Stimulated activated CD4-positive, alpha-beta T cell treated with anti-CD3 and anti-CD28 coated beads, Interleukin-12 subunit alpha, Interleukin-12 subunit beta, amount 100 ng/mL, for 48 hours (primary cell): ENCODE data around the gene ACSM6.
"Not testable (repeated sequence)": the region's sequence is repeated elsewhere in the genome, so short reads cannot be mapped to it uniquely, and the experiment has no call there.

ENCODE experiments used
- DNase-seq, 3 donors: peaks; one replicate each; pipeline ENCODE4 v3.0.0-alpha.2; 2020; ENCODE audit warnings: low read depth in 2 of 3, low spot score in 1 of 3

The ACSM6 gene

DNA sequence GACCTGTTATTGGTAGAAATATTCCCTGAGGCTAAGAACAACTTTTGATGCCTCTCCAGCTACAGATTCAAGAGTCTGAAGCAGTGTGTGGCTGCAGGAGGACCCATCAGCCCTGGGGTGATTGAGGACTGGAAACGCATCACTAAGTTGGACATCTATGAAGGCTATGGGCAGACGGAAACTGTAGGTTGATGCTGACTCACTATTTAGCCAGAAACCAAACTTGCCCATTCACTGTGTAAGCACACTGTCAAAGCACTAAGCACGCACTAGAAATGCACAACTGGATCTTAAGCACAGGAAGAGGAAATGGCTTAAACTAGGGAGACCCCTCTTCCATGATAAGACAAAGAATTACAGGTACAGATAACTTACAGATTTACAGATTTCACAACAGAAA, 20.8 kb downstream of the ACSM6 start:
- DNase-seq: no peak

DNA sequence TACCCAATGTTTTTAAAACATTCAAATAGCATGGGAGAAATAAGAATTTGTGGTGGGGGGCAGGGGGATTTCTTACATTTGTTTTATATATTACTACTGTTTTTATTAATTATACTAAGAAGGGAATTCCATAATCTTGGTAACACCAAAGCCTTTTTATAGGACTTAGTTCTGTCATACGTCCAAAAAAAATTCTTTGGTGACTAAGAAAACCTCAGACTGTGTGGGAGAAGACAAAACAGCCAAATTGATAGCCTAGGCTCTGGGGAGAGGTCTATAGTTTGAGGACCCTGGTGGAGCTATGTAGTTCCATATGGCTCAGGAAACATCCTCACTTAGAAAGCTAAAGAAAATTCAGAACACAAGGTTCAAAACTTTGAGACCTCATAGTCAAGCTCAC, 23.4 kb downstream of the ACSM6 start:
- no peak for DNase-seq

DNA sequence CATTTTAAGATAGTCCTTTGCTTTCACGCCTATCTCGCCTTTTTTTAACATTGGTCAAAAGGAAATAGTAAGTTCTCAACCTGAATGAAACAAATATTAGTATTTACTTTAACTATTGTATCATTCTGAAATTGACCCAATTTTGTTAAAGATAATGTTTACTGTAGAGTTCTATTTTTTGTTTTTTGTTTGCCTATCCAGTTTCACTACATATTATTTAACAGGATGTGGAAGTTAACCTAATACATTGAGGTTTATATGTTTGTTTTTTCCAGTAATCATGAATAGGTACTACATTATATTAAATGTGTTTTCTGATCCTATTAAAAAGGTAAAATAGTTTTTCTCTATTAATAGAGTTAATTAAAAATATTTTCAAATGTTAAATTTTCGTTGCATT, 26.5 kb downstream of the ACSM6 start:
- no peak for DNase-seq

DNA sequence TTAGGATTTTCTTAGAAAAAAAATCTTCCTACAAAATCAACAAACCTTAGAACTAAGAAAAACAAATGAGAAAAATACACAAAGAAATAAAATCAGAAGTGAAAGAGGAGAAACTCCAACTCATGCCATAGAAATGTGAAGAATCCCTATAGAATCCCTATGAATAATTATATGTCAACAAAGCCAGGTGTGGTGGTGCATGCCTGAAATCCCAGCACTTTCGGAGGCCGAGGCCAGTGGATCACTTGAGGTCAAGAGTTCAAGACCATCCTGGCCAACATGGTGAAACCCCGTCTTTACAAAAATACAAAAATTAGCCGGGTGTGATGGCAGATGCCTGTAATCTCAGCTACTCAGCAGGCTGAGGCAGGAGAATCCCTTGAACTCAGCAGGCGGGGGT, 27.1 kb downstream of the ACSM6 start:
- DNase-seq: no peak

DNA sequence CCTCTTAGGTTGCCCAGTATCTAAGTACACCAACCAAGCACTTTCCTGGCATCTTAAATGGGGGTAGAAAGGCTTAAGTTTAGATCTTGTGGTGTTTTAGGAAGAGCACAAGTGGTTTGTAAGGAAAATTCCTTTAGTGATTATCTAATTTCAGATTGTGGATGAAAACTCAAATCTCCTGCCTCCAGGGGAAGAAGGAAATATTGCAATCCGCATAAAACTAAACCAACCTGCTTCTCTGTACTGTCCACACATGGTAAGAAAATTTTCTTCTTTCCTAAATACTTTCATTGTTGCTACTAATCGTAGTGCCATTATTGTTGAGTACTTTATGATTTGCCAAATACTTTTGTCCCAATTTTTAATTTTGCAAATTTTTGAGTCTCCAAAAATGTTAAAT, 31.1 kb downstream of the ACSM6 start:
- no peak for DNase-seq

DNA sequence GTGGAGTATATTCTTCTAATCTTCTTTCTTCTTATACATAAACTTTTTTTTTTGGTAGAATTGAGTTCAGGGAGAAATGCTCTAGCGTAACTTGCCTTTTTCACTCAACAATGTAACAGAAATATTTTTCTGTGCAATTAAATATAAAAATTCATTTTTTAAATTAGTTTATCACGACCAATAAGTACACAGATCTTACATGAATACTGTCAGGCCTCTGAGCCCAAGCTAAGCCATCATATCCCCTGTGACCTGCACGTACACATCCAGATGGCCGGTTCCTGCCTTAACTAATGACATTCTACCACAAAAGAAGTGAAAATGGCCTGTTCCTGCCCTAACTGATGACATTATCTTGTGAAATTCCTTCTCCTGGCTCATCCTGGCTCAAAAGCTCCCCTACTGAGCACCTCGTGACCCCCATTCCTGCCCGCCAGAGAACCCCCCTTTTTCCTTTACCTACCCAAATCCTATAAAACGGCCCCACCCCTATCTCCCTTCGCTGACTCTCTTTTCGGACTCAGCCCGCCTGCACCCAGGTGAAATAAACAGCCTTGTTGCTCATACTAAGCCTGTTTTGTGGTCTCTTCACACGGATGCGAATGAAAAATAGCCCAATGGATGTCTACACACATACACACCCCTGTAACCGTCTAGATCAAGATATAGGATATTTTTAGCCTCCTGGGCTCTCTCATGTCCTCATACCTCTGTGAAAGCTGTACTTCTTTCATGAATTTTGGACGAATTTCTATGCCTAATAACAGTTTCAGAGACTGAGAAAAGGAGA, 35.1 kb downstream of the ACSM6 start:
- not testable (repeated sequence) for DNase-seq

DNA sequence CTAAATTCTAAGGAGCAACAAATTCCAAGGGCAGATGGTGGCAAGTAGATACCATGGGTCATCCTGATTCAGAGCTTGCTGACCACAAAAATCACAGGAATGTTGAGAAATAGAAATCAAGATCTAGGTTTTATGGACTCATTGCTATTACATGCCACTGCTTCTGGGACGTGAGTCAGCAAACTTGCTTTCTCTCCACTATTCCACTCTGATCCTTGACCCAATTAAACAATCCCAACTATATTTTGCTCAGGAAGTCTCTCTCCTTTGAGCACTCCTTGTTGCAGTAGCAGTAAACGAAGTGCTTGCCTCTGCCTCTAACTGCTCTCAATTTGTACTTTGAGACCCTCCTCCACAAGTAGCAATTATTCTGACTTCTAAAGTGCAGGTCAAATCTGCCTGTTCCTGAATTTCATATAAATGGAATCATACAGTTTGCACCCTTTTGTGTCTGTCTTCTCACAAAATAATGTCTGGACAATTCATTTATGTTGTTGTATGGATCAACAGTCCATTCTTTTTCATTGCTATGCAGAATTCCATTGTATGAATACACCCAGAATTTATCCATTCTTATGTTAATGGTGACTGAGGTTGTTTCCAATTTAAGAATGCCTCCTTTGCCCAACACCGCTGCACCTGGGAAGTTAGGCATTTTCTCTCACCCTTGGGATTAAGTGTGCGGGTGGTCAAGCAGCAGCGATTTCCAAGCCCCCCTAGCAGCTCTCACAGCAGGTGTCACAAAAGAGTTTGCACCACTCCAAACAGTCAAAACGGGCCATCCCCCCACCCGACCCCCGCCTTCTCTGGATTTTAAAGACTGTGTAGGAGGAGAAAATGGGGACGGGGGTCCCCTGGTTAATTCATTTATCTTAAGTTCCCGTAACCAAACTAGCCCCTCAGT, 35.9 kb downstream of the ACSM6 start:
- DNase-seq: no peak

DNA sequence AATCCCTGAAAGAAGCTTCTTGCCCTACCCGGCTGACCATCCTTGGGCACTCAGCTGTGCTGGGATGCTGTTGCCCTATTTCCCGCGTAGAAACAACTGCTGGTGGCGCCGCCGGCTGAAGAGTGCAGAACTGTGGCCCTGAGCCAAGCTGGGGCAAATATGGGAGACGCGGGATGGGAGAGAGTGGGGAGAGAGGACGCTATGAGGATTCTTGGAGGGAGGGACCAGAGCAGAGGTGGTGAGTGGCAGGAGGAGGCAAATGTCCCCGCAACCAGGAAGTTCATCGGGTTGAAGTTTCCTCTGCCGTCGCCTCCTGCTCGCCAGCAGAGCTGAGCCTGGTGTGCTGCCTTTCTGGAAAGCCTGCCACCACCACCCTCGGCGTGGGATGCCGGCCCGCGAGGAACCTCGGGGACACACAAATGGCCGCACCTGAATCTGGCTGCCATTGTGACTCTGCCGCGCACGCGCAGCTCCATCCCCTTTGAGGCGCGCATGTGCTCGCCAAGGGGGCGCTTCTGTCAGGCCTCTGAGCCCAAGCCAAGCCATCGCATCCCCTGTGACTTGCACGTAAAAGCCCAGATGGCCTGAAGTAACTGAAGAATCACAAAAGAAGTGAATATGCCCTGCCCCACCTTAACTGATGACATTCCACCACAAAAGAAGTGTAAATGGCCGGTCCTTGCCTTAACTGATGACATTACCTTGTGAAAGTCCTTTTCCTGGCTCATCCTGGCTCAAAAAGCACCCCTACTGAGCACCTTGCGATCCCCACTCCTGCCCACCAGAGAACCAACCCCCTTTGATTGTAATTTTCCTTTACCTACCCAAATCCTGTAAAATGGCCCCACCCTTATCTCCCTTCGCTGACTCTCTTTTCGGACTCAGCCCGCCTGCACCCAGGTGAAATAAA, 36.9 kb downstream of the ACSM6 start:
- DNase-seq: peak in 2 of 3 donors; percentile 11 to 32

DNA sequence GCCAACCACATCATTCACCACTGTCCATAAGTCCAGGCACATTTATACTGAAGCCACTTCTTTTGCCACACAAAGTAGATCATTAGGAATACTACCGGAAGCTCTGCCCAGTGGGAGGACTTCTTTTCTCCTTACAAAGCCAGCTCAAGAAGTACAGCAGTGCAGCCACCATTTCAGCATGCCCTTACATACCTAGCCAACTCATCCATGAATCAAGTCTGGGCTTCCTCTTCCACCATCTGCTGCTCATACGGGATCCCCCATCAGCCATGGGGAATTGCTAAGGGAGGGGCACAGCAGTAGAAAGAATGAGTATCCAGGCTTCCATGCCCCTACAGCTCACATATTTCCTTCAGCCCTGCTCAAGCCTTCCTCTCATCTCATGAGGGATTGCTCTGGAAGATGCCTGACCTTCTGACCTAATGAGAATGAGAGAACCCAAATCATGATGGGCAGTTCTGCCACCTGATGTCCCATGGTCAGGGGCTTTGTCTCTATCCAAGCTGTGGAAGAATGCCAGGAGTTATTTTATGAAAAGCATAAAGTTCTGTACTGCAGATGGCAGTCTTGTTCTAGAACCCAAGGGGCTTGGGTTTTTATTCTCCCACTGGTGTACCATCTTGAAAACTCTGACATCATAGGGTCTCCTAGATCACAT, 39.5 kb downstream of the ACSM6 start:
- no peak for DNase-seq

DNA sequence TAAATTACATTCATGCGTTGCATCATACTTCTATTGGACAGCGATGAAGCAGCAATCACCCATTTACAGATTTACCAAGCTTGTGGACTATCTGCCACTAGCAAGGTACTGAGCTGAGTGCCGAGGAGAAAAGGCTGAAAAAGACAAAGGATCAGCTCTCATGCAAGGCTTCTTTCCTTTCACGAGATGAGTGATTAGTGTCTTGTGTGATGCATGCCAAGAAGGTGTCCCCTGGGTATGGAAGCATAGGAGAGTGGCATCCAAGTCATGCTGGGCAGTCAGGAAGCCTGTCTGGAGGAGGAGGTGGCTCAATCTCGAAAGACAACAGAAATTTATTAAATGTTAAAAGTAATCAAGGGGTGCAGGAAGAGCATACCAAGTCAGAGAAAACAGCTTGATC, 40.9 kb downstream of the ACSM6 start:
- DNase-seq: no peak

DNA sequence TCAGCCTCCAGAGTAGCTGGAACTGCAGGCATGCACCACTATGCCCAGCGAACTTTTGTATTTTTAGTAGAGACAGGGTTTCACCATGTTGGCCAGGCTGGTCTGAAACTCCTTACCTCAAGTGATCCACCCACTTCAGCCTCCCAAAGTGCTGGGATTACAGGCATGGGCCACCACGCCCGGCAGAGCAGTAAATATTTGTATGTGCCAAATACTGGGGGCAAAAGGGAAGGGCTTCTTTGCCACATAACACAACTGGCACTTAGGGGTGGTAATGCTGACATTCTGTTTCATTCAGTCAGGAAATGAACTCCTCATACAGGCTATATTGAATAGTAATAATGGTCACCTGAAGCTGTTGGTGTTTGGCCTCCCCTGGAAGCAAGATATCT, 41.6 kb downstream of the ACSM6 start:
- DNase-seq: no peak

DNA sequence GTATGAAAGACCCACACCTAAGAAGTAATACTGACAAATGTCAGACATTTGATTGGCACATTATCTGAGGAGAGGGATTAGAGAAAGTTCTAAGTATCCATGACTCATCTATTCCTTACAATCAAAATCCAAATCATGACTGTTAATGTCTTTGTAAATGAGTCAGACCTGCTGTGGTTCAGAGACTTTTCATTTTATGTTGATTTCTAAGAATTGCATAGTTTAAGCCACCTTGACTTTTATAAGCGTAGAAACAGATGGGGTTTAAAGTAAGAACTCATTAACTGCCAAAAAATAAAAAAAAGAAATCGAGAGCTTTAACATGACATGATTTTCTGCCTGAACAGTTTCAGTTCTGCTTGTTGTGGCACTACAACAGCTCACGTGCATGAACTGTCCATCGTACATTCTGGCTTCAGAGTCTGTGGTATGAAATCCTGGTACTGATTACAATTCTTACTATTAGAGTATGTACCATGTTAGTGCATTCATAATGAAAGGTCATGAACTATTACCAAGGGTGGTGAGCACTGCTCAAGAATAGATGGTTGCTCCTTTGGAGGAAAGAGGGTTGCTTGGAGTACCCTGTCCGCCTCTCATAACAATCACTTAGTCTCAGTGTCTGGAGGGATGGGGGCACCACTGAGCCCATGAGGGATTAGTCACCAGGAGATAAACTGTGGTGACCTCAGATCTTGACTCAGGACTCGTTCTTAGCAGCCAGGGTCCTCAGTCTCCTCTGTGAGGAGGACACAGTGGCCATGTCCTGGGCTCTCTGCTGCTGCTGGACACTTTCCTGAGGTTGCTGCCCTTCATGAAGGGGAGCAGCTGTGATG, 42.2 kb downstream of the ACSM6 start:
- DNase-seq: no peak

DNA sequence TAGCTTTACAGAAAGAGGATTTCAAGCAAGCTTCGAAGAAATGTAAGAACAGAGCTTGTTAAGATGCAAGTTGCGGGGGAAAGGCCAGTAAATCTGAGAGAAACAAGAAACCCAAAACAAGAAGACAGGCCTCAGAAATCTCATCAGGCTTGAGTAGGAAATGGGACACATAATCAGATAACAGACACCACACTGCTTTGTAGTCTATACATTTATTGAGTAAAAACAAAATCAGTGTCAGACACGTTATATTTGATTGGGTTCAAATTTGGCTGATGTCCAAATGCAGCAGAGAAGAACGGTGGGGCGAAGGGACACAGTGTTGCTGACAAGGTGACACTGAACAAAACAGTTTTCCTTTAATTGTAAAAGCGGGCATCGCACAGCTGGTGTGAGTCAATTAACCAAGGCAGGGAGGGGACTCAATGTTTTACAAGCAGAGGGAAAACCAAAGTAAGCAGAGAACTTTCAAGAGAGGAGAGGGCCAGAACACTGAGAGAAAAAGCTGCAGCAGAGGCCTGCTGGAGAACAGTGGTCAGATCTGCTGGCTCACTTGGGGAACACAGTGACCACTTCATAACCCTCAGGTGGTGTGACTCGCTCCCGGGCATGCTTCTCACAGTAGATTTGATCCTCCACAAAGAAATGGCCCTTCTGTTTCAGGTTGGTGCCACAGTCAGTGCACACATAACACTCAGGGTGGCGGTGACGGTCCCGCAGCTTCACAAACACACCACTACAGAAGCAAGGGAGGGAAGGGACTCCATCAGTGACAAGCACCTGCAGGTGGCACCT, 43.5 kb downstream of the ACSM6 start:
- no peak for DNase-seq

DNA sequence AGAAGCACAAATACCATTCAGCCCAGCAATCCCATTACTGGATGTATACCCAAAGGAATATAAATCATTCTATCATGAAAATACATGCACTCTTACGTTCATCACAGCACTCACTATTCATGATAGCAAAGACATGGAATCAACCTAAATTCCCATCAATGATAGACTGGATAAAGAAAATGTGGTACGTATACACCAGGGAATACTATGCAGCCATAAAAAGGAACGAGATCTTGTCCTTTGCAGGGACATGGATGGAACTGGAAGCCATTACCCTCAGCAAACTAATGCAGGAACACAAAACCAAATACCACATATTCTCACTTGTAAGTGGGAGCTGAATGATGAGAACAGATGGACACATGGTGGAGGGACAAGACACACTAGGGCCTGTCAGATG, 46.1 kb downstream of the ACSM6 start:
- DNase-seq: not testable (repeated sequence)

DNA sequence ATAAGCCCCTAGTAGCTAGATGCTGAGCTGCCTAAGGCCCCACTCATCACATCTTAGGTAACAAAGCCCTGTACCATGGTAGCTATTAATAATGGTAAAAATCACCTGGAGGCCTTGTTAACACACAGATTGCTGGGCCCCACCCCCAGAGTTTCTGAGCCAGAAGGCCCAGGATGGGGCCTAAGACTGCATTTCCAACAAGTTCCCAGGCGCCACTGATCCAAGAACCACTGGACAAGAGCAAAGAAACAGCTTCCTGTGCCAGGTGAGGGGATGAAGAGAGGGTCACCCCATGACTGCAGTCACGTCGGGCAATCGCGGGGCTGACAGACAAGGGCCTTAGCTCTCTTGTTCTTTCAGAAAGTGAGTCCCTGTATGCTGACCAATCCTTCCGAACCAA, 46.8 kb downstream of the ACSM6 start:
- no peak for DNase-seq

DNA sequence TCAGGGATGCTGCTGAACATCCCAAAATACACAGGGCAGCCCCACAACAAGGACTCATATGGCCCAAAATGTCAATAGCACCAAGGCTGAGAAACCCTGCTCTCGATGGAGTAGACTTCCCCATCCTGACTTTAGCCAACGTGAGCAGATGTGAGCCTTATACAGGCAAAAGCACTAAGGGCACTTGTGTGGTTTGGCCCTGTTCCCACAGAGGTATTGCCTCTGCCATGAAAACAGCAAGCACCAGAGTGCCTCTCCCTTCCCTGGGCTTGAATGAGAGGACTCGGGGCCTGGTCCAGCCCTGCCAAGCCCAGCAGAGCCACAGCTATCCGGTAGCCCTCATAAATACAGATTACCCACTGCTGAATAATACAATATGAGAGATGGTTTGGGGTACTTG, 47.5 kb downstream of the ACSM6 start:
- DNase-seq: no peak

DNA sequence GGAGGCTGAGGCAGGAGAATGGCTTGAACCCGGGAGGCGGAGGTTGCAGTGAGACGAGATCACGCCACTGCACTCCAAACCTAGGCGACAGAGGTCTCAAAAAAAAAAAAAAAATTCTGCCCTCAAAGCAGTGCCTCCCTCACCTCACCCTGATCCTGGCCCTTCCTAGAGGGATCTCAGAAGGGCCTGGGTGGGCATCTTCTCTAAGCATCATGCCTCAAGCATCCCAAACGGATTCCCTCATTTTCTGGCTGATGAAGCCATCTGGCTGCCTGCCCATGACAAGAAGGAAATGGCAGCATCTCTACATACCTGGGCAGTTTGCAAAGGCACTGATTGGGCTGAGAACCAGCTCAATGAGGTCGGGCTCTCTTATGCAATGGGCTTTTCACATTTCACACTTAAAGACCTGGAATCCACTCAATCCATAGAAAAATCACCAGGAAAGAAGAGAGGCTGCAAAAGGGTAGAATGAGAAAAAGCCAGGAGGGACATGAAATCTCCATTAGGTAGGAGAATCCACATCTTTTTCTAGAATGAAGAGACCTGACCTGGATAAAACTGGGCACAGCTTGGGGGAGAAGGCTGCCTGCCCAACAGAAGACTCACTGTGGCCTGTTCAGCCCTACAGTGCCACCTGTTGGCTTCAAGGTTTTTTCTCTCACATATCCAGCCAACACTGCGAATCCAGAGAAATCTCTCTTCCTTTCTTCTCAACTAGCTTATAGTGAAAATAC, 48.7 kb downstream of the ACSM6 start:
- peak in 1 of 3 donors; percentile 43 for DNase-seq

DNA sequence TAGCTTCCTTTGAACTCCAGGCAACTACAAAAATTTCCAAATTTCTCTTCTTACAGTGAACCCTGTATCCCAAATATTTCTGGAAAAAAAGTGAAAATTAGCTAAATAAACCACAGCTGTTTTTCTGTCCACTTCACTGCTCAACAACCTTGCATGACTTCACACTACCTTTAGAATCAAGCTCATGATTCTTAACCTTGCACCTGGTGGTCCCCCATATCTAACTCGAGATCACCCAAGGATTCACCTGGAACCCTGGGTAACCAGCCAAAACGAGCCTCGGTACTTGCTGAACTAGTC, 49.2 kb downstream of the ACSM6 start:
- DNase-seq: no peak

DNA sequence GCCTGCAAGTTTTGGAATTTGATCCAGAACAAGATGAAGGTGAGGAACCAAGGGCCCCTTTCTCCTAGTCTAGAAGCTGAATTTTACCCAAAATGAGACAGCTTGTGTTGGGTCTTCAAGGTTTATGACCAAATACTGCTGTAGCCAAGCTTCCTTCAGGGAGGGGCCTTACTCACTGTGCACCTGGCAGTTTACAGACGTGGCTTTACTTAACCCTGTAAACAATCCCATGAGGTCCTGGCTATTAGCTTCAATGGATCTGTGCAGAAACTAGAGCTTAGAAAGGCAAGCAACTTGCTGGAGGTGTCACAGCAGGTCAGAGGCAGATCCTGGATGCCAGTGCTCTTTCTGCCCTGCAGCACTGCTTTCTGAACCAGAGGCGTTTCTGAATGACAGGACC, 50.1 kb downstream of the ACSM6 start:
- DNase-seq: no peak
